Esophagus muscularis mucosa (tissue), 4 donors: ENCODE data around the gene FFAR1. TPM values are rescaled to one million over a fixed set of nuclear protein-coding genes. Genes with fewer than 3 reads are reported as not detected.

Experiments
- DNase-seq: peaks from one replicate; pipeline ENCODE4 v3.0.0-alpha.2; 2017; ENCODE audit errors: extremely low spot score
- H3K27ac ChIP-seq, 4 donors: fragments of 200-600 bp; sonication (generic); replicated peaks in 1 of 4; 1 replicate in 3 of 4; 2 replicates in 1 of 4; pipeline ENCODE4 v1.5.1; 2016 to 2019; ENCODE audit warnings: mild to moderate bottlenecking in 1 of 4
- H3K27me3 ChIP-seq, 4 donors: fragments of 200-600 bp; sonication (generic); one replicate each; pipeline versions ENCODE4 v1.5.1 to v1.6.0; 2016 to 2019
- H3K36me3 ChIP-seq, 4 donors: fragments of 200-600 bp; sonication (generic); one replicate each; pipeline ENCODE4 v1.5.1; 2016 to 2019
- H3K4me1 ChIP-seq, 4 donors: fragments of 200-600 bp; sonication (generic); one replicate each; pipeline ENCODE4 v1.5.1; 2016 to 2019
- H3K4me3 ChIP-seq, 4 donors: fragments of 200-600 bp; sonication (generic); 1 replicate in 2 of 4; 2 replicates in 2 of 4; pipeline ENCODE4 v1.5.1; 2016 to 2019; ENCODE audit warnings: mild to moderate bottlenecking in 4 of 4, moderate library complexity in 1 of 4
- H3K9me3 ChIP-seq, 4 donors: fragments of 200-600 bp; sonication (generic); 1 replicate in 3 of 4; 2 replicates in 1 of 4; pipeline ENCODE4 v1.5.1; 2016 to 2019
- EP300 ChIP-seq: sonication (generic); formaldehyde crosslinking; IDR thresholded peaks from one replicate; pipeline ENCODE4 v1.6.1; 2017; ENCODE audit warnings: antibody characterized with exemption
- POLR2A ChIP-seq: fragments of 450-650 bp; IDR thresholded peaks from one replicate; pipeline ENCODE4 v1.6.1; 2017; ENCODE audit warnings: antibody characterized with exemption, moderate library complexity, mild to moderate bottlenecking, low read depth
- POLR2AphosphoS5 ChIP-seq, 2 donors: sonication (generic); formaldehyde crosslinking; IDR thresholded peaks; one replicate each; pipeline ENCODE4 v1.6.1; 2017; ENCODE audit warnings: antibody characterized with exemption in 2 of 2
- WGBS: methylation state at CpG from one replicate; pipeline ENCODE4 v1.1.5; 2018; 5-methylcytosine and 5-hydroxymethylcytosine counted together
- intact Hi-C: fragments of 100-400 bp; cut with DNase I; formaldehyde crosslinking; loops from one replicate; pipeline ENCODE4 v1.15.1; 2023
- total RNA-seq, 4 donors: library from RNA; depleted of rRNA; stranded (reverse); fragments of >200 nt; gene quantifications; one replicate each; pipeline versions ENCODE4 v1.1.0 to v1.2.1, GENCODE V29; 2016
- TF ChIP-seq, protein P1 (sequence below), 3 experiments: fragments of 200-600 bp in 2 of 3; fragments of 450-650 bp in 1 of 3; sonication (generic) in 2 of 3; IDR thresholded peaks; one replicate each; pipeline ENCODE4 v1.5.1; 2017 to 2019; ENCODE audit warnings: antibody characterized with exemption in 3 of 3, mild to moderate bottlenecking in 2 of 3, moderate library complexity in 1 of 3

The FFAR1 gene
- total RNA-seq, 4 donors from 2014 or later = not detected

GRCh38 chr19:35337097-35337983, 10.4 kb upstream of the FFAR1 start:
- WGBS = 81% methylated on average over 22 of the region's 25 CpGs
- H3K27me3 ChIP-seq = peaks cover 0 to 44% (median 0%) of the 10 kb centered on the region in 4 donors

GRCh38 chr19:35337984-35338296, 9.8 kb upstream of the FFAR1 start:
- H3K27ac ChIP-seq = no peak overlapping the region
- H3K4me1 ChIP-seq = no peaks in the 10 kb centered on the region
- H3K9me3 ChIP-seq = no peaks in the 10 kb centered on the region
- peaks cover 0 to 38% (median 0%) of the 10 kb centered on the region in 4 donors for H3K27me3 ChIP-seq
- no peak for DNase-seq
- intact Hi-C loops = no loop called here
- 91% methylated on average over 13 of the region's 13 CpGs for WGBS
- TF ChIP-seq EP300 (no peak), POLR2AphosphoS5 (IDR thresholded peaks at IDR 0.05) (no peak), POLR2A (no peak)
- TF ChIP-seq, protein P1, sequence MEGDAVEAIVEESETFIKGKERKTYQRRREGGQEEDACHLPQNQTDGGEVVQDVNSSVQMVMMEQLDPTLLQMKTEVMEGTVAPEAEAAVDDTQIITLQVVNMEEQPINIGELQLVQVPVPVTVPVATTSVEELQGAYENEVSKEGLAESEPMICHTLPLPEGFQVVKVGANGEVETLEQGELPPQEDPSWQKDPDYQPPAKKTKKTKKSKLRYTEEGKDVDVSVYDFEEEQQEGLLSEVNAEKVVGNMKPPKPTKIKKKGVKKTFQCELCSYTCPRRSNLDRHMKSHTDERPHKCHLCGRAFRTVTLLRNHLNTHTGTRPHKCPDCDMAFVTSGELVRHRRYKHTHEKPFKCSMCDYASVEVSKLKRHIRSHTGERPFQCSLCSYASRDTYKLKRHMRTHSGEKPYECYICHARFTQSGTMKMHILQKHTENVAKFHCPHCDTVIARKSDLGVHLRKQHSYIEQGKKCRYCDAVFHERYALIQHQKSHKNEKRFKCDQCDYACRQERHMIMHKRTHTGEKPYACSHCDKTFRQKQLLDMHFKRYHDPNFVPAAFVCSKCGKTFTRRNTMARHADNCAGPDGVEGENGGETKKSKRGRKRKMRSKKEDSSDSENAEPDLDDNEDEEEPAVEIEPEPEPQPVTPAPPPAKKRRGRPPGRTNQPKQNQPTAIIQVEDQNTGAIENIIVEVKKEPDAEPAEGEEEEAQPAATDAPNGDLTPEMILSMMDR (IDR thresholded peaks at IDR 0.05) = no peak
- no peaks in the 10 kb centered on the region for H3K36me3 ChIP-seq
- no peak overlapping the region for H3K4me3 ChIP-seq

More at GRCh38 chr19:35337097-35337983, 10.4 kb upstream of the FFAR1 start:
- TF ChIP-seq POLR2AphosphoS5 (IDR thresholded peaks at IDR 0.05) (no peak), POLR2A (no peak), EP300 (no peak)
- TF ChIP-seq, protein P1 (IDR thresholded peaks at IDR 0.05) = no peak
- H3K9me3 ChIP-seq = no peaks in the 10 kb centered on the region
- H3K4me1 ChIP-seq = no peaks in the 10 kb centered on the region
- intact Hi-C loops = no loop called here
- no peak overlapping the region for H3K4me3 ChIP-seq
- no peak overlapping the region for H3K27ac ChIP-seq
- no peaks in the 10 kb centered on the region for H3K36me3 ChIP-seq
- no peak for DNase-seq

GRCh38 chr19:35340431-35340830, 7.3 kb upstream of the FFAR1 start:
- intact Hi-C loops = no loop called here
- no peaks in the 10 kb centered on the region for H3K9me3 ChIP-seq
- peaks cover 0 to 23% (median 0%) of the 10 kb centered on the region in 4 donors for H3K27me3 ChIP-seq
- TF ChIP-seq POLR2A = no peak
- TF ChIP-seq POLR2AphosphoS5 (IDR thresholded peaks at IDR 0.05) = no peak
- TF ChIP-seq, protein P1 (IDR thresholded peaks at IDR 0.05) = no peak
- no peak for TF ChIP-seq EP300
- WGBS = 83% methylated on average over 11 of the region's 11 CpGs
- no peak for DNase-seq
- no peak overlapping the region for H3K4me3 ChIP-seq
- no peak overlapping the region for H3K27ac ChIP-seq
- H3K4me1 ChIP-seq = no peaks in the 10 kb centered on the region
- H3K36me3 ChIP-seq = no peaks in the 10 kb centered on the region

DNA sequence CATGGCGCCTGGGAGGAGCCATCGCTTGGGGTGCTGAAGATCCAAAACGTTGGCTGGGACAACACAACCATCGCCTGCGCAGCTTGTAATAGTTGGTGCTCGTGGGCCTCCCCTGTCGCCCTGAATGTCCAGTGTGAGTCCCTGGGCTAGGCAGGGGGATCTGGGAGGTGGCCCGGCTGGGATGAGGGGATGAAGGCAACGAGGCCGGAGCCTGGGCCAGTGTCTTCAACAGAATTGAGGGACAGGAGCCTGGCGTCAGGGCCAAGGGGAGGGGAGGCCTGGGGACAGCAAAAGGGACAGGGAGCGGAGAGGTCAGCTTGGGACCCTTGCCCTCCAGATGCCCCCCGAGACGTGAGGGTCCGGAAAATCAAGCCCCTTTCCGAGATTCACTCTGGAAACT, 6.7 kb upstream of the FFAR1 start:
- no peak for TF ChIP-seq POLR2AphosphoS5 (IDR thresholded peaks at IDR 0.05)
- TF ChIP-seq, protein P1 (IDR thresholded peaks at IDR 0.05) = no peak
- no peak for TF ChIP-seq POLR2A
- no peak for TF ChIP-seq EP300
- intact Hi-C loops = no loop called here
- Histone ChIP-seq H3K27ac (no peak overlapping the region), H3K36me3 (no peaks in the 10 kb centered on the region), H3K27me3 (peaks cover 0 to 29% (median 0%) of the 10 kb centered on the region in 4 donors), H3K4me1 (no peaks in the 10 kb centered on the region), H3K4me3 (no peak overlapping the region), H3K9me3 (no peaks in the 10 kb centered on the region)
- no peak for DNase-seq
- 78% methylated on average over 14 of the region's 16 CpGs for WGBS
